ENCODE data around the gene GTF2F2.
A peak's percentile ranks its signal among the peaks of the same experiment; 100 is the strongest.

The GTF2F2 gene

GRCh38 chr13:45149964-45150363 is 29.7 kb downstream of the GTF2F2 start:
- CTCF ChIA-PET: interaction anchor here (0.6 kb wide), 1 partner anchor 35 kb away, joined by 6 read pairs; no protein-coding TSS in a partner anchor
- no peak overlapping the region for H3K27ac ChIP-seq
- no peak for DNase-seq (ENCODE audit: low spot score)
- TF ChIP-seq CTCF (conservative IDR thresholded peaks at IDR 0.05; ENCODE audit: low read depth): no peak
- POLR2A ChIA-PET (ENCODE audit: low non-redundant PET): no interaction called here

GRCh38 chr13:45156565-45157361 is 36.5 kb downstream of the GTF2F2 start:
- ChIA-PET CTCF (no interaction called here), POLR2A (ENCODE audit: low non-redundant PET) (no interaction called here)
- TF ChIP-seq CTCF (conservative IDR thresholded peaks at IDR 0.05; ENCODE audit: low read depth): no peak
- DNase-seq (ENCODE audit: low spot score): no peak
- H3K27ac ChIP-seq: no peak overlapping the region

GRCh38 chr13:45162194-45162593 is 41.9 kb downstream of the GTF2F2 start:
- ChIA-PET POLR2A (ENCODE audit: low non-redundant PET) (no interaction called here), CTCF (interaction anchor here (0.7 kb wide), 1 partner anchor 853 kb away, joined by 3 read pairs; no protein-coding TSS in a partner anchor)
- H3K27ac ChIP-seq: peak overlapping the region; percentile 84; the same call in 1 of the 2 replicates
- no peak for TF ChIP-seq CTCF (conservative IDR thresholded peaks at IDR 0.05; ENCODE audit: low read depth)
- no peak for DNase-seq (ENCODE audit: low spot score)

GRCh38 chr13:45162821-45163220 is 42.5 kb downstream of the GTF2F2 start:
- peak; percentile 81 for DNase-seq (ENCODE audit: low spot score)
- CTCF ChIA-PET: interaction anchor here (0.7 kb wide), 1 partner anchor 854 kb away, joined by 3 read pairs; no protein-coding TSS in a partner anchor
- TF ChIP-seq CTCF (conservative IDR thresholded peaks at IDR 0.05; ENCODE audit: low read depth): no peak
- POLR2A ChIA-PET (ENCODE audit: low non-redundant PET): no interaction called here
- H3K27ac ChIP-seq: peak overlapping the region; percentile 94

GRCh38 chr13:45166858-45167257 is 46.5 kb downstream of the GTF2F2 start:
- peak overlapping the region; percentile 98 for H3K27ac ChIP-seq
- ChIA-PET POLR2A (ENCODE audit: low non-redundant PET) (no interaction called here), CTCF (no interaction called here)
- DNase-seq (ENCODE audit: low spot score): no peak
- TF ChIP-seq CTCF (conservative IDR thresholded peaks at IDR 0.05; ENCODE audit: low read depth): no peak

- POLR2A ChIA-PET (ENCODE audit: low non-redundant PET): interaction anchor here (0.5 to 0.6 kb wide), 2 partner anchors 9 to 24 kb away, joined by 3 read pairs; no protein-coding TSS in a partner anchor
- CTCF ChIA-PET: no interaction called here
- peak overlapping the region; percentile 98 for H3K27ac ChIP-seq
- no peak for TF ChIP-seq CTCF (conservative IDR thresholded peaks at IDR 0.05; ENCODE audit: low read depth)
- DNase-seq (ENCODE audit: low spot score): peak; percentile 93
Measured at GRCh38 chr13:45167611-45168554, 47.6 kb downstream of the GTF2F2 start.

All from RWPE1 (cell line).